ENCODE data around the gene BMERB1. TPM values are rescaled to one million over a fixed set of nuclear protein-coding genes. Genes with fewer than 3 reads are reported as not detected.
"Not testable (repeated sequence)": the region's sequence is repeated elsewhere in the genome, so short reads cannot be mapped to it uniquely, and the experiment has no call there.

BMERB1 gene
- total RNA-seq, 1 experiment from 2014 or later: 80.0 TPM

GRCh38 chr16:15439521-15439920 is 5.1 kb downstream of the BMERB1 start:
- no TSS peak for BruUV-seq (replicated peaks)
- in situ Hi-C loops (cut with HindIII; ENCODE audit: low pct_unique_long_range_greater_than_20kb, low sequenced_read_pairs): no loop called here

GRCh38 chr16:15440852-15441251 is 6.5 kb downstream of the BMERB1 start:
- Histone ChIP-seq H3K27me3 (ENCODE audit: control insufficient read depth, insufficient read depth, low read length) (no peaks in the 10 kb centered on the region), H3K36me3 (ENCODE audit: control insufficient read depth, insufficient read depth, low read length) (no peaks in the 10 kb centered on the region), H3K4me1 (ENCODE audit: control insufficient read depth, insufficient read depth, low read length) (peaks cover 49% of the 10 kb centered on the region), H3K9me3 (ENCODE audit: control insufficient read depth, insufficient read depth, low read depth, low read length) (peaks cover 6% of the 10 kb centered on the region; the same call in 1 of the 2 replicates), H3K4me3 (ENCODE audit: low read depth in 2 of 2, low read length in 2 of 2) (no peak overlapping the region), H3K27ac (ENCODE audit: low read length) (peak overlapping the region; percentile 85)
- ChIA-PET POLR2A (no interaction called here), CTCF (no interaction called here)
- in situ Hi-C loops (cut with HindIII; ENCODE audit: low pct_unique_long_range_greater_than_20kb, low sequenced_read_pairs): no loop called here
- ATAC-seq (peak; percentile 71), DNase-seq (ENCODE audit: low read depth, low spot score) (no peak)
- BruUV-seq (replicated peaks): no TSS peak
- no peak for TF ChIP-seq POLR2AphosphoS5 (IDR thresholded peaks at IDR 0.05; ENCODE audit: low read depth, low read length)
- no peak for TF ChIP-seq SIN3A (IDR thresholded peaks at IDR 0.05; ENCODE audit: borderline replicate concordance, insufficient read depth, low read depth, low read length)
- no peak for TF ChIP-seq TCF7L2 (IDR thresholded peaks at IDR 0.05; ENCODE audit: low read depth, low read length)
- no peak for TF ChIP-seq REST (IDR thresholded peaks at IDR 0.05; ENCODE audit: insufficient read depth in 1 of 2, low read depth in 2 of 2, low read length in 1 of 2)
- no peak for TF ChIP-seq CTCF (IDR thresholded peaks at IDR 0.05)
- intact Hi-C loops (cut with micrococcal nuclease; ENCODE audit: unreplicated experiment): no loop called here

More at GRCh38 chr16:15439521-15439920, 5.1 kb downstream of the BMERB1 start:
- TF ChIP-seq TCF7L2 (IDR thresholded peaks at IDR 0.05; ENCODE audit: low read depth, low read length): no peak
- no peak for TF ChIP-seq SIN3A (IDR thresholded peaks at IDR 0.05; ENCODE audit: borderline replicate concordance, insufficient read depth, low read depth, low read length)
- no peak for TF ChIP-seq REST (IDR thresholded peaks at IDR 0.05; ENCODE audit: insufficient read depth in 1 of 2, low read depth in 2 of 2, low read length in 1 of 2)
- TF ChIP-seq CTCF (IDR thresholded peaks at IDR 0.05): no peak
- TF ChIP-seq POLR2AphosphoS5 (IDR thresholded peaks at IDR 0.05; ENCODE audit: low read depth, low read length): no peak
- intact Hi-C loops (cut with micrococcal nuclease; ENCODE audit: unreplicated experiment): loop anchor here (10.0 kb wide), 1 partner anchor 155 kb away; no protein-coding TSS in a partner anchor
- ChIA-PET POLR2A (no interaction called here), CTCF (no interaction called here)
- DNase-seq (ENCODE audit: low read depth, low spot score) (no peak), ATAC-seq (no peak)
- H3K4me3 ChIP-seq (ENCODE audit: low read depth in 2 of 2, low read length in 2 of 2): peak overlapping the region in 1 of 2 experiments; percentile 23; a peak in 2 of 4 replicates
- H3K9me3 ChIP-seq (ENCODE audit: control insufficient read depth, insufficient read depth, low read depth, low read length): no peaks in the 10 kb centered on the region
- H3K27ac ChIP-seq (ENCODE audit: low read length): peak overlapping the region; percentile 85
- H3K36me3 ChIP-seq (ENCODE audit: control insufficient read depth, insufficient read depth, low read length): no peaks in the 10 kb centered on the region
- H3K4me1 ChIP-seq (ENCODE audit: control insufficient read depth, insufficient read depth, low read length): peaks cover 50% of the 10 kb centered on the region
- H3K27me3 ChIP-seq (ENCODE audit: control insufficient read depth, insufficient read depth, low read length): no peaks in the 10 kb centered on the region

DNA sequence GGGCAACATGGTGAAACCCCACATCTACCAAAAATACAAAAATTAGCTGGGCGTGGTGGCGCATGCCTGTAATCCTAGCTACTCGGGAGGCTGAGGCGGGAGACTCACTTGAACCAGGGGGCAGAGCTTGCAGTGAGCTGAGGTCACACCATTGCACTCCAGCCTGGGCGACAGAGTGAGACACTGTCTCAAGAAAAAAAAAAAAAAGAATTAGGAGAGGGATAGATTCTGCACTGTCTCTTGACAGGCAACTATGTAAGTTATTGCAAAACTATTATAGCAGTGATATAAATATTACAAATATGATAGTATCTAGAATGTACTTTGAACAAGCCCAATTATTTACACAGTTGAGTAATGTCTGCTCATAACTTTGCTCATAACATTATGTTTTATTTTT is 7.8 kb downstream of the BMERB1 start:
- in situ Hi-C loops (cut with HindIII; ENCODE audit: low pct_unique_long_range_greater_than_20kb, low sequenced_read_pairs); BruUV-seq (replicated peaks); ATAC-seq; H3K9me3 ChIP-seq (ENCODE audit: control insufficient read depth, insufficient read depth, low read depth, low read length); CTCF ChIA-PET; H3K36me3 ChIP-seq (ENCODE audit: control insufficient read depth, insufficient read depth, low read length); H3K4me3 ChIP-seq (ENCODE audit: low read depth in 2 of 2, low read length in 2 of 2); DNase-seq (ENCODE audit: low read depth, low spot score); H3K27me3 ChIP-seq (ENCODE audit: control insufficient read depth, insufficient read depth, low read length); H3K27ac ChIP-seq (ENCODE audit: low read length); intact Hi-C loops (cut with micrococcal nuclease; ENCODE audit: unreplicated experiment): not testable (repeated sequence)
- POLR2A ChIA-PET: interaction anchor here (0.7 kb wide), 1 partner anchor 9 kb away, joined by 6 read pairs; no protein-coding TSS in a partner anchor
- peaks cover 41% of the 10 kb centered on the region for H3K4me1 ChIP-seq (ENCODE audit: control insufficient read depth, insufficient read depth, low read length)
